ENCODE data around the gene ARSA. TPM values are rescaled to one million over a fixed set of nuclear protein-coding genes. Genes with fewer than 3 reads are reported as not detected.

The ARSA gene
- total RNA-seq, 1 experiment from 2014 or later, result 16.4 TPM

GRCh38 chr22:50605613-50606074 lies 22.3 kb downstream of the ARSA start:
- TF ChIP-seq RAD21 (IDR thresholded peaks at IDR 0.05; ENCODE audit: low read depth) (no peak), CEBPB (IDR thresholded peaks at IDR 0.05; ENCODE audit: low read depth) (no peak), FOSL1 (IDR thresholded peaks at IDR 0.05; ENCODE audit: low read depth) (no peak), EGR1 (IDR thresholded peaks at IDR 0.05; ENCODE audit: low read depth) (no peak), SRF (IDR thresholded peaks at IDR 0.05; ENCODE audit: low read depth) (no peak), CTCF (IDR thresholded peaks at IDR 0.05 in 2 of 3, conservative IDR thresholded peaks at IDR 0.05 in 1 of 3; ENCODE audit: borderline replicate concordance in 1 of 3, insufficient read depth in 1 of 3, low read depth in 2 of 3, low read length in 2 of 3) (no peak), SP1 (IDR thresholded peaks at IDR 0.05; ENCODE audit: low read depth) (no peak), REST (IDR thresholded peaks at IDR 0.05; ENCODE audit: low read depth) (no peak), ATF3 (IDR thresholded peaks at IDR 0.05) (no peak), SIN3A (IDR thresholded peaks at IDR 0.05; ENCODE audit: low read depth) (no peak), CBX3 (IDR thresholded peaks at IDR 0.05; ENCODE audit: low read depth) (no peak), POLR2A (IDR thresholded peaks at IDR 0.05; ENCODE audit: borderline replicate concordance, extremely low read depth, insufficient read depth, insufficient read length) (no peak), ZBTB33 (IDR thresholded peaks at IDR 0.05; ENCODE audit: extremely low read depth, insufficient replicate concordance, low read length) (no peak), JUND (IDR thresholded peaks at IDR 0.05) (no peak), EZH2phosphoT487 (IDR thresholded peaks at IDR 0.05; ENCODE audit: borderline replicate concordance) (no peak), TCF7L2 (IDR thresholded peaks at IDR 0.05; ENCODE audit: borderline replicate concordance, extremely low read depth, insufficient read depth, insufficient read length) (no peak)
- ATAC-seq (no peak), DNase-seq (ENCODE audit: low read depth, low spot score) (no peak)
- no peak overlapping the region for H3K4me2 ChIP-seq (ENCODE audit: low read length)
- ChIA-PET CTCF (interaction anchor here (1.2 kb wide), 1 partner anchor 15 kb away, joined by 4 read pairs; no protein-coding TSS in a partner anchor), RAD21 (ENCODE audit: low non-redundant PET in 1 of 2, low total read pairs in 2 of 2, uncharacterized antibody in 2 of 2, unreplicated experiment in 2 of 2) (no interaction called here), POLR2A (no interaction called here)
- H3K9me2 ChIP-seq (ENCODE audit: insufficient read depth), result no peaks in the 10 kb centered on the region
- no TSS peak for BruUV-seq (replicated peaks)
- H3K4me1 ChIP-seq (ENCODE audit: control insufficient read depth in 1 of 2, insufficient read depth in 2 of 2, low read length in 2 of 2), result peaks cover 0 to 4% of the 10 kb centered on the region in 2 experiments; a peak in 1 of 4 replicates
- H3K27ac ChIP-seq (ENCODE audit: low read depth, low read length), result no peak overlapping the region
- H3K4me3 ChIP-seq (replicated peaks in 1 of 2; ENCODE audit: low read depth in 1 of 2, low read length in 2 of 2), result no peak overlapping the region
- intact Hi-C loops (cut with micrococcal nuclease), result no loop called here
- no peaks in the 10 kb centered on the region for H3K36me3 ChIP-seq (ENCODE audit: control insufficient read depth in 1 of 2, insufficient read depth in 2 of 2, low read length in 2 of 2)
- H2AFZ ChIP-seq (ENCODE audit: low read depth, low read length, poor library complexity, severe bottlenecking), result no peak overlapping the region
- no peaks in the 10 kb centered on the region for H4K20me1 ChIP-seq (ENCODE audit: insufficient read depth)
- no peaks in the 10 kb centered on the region for H3K9me3 ChIP-seq (ENCODE audit: control insufficient read depth in 1 of 2, insufficient read depth in 1 of 2, low read depth in 1 of 2, low read length in 2 of 2)
- no peaks in the 10 kb centered on the region for H3K79me2 ChIP-seq (ENCODE audit: insufficient read depth, low read length)
- H3K27me3 ChIP-seq (ENCODE audit: insufficient read depth, low read length), result no peaks in the 10 kb centered on the region
- H3K9ac ChIP-seq (ENCODE audit: low read length), result no peak overlapping the region
